Left lung (tissue), 10 donors: ENCODE results near the gene ERV3-1. TPM values are rescaled to one million over a fixed set of nuclear protein-coding genes. Genes with fewer than 3 reads are reported as not detected.

ENCODE experiments used
- ATAC-seq: fragments of 200-7000 bp; cut with Tn5 transposase; one replicate; pipeline ENCODE4 v1.9.1; 2020; ENCODE audit warnings: moderate library complexity
- DNase-seq, 4 donors: peaks; one replicate each; pipeline ENCODE4 v3.0.0-alpha.2; 2013 to 2020
- H3K27ac ChIP-seq, 2 donors: fragments of 200-600 bp; sonication (generic) in 1 of 2; one replicate each; pipeline versions ENCODE4 v1.5.0 to v1.8.0; 2020 to 2021
- H3K27me3 ChIP-seq, 2 donors: fragments of 200-600 bp; sonication (generic) in 1 of 2; one replicate each; pipeline versions ENCODE4 v1.5.0 to v1.8.0; 2020 to 2021
- H3K36me3 ChIP-seq, 2 donors: fragments of 200-600 bp; sonication (generic) in 1 of 2; one replicate each; pipeline versions ENCODE4 v1.5.0 to v1.8.0; 2020 to 2021
- H3K4me1 ChIP-seq, 2 donors: fragments of 200-600 bp; one replicate each; pipeline ENCODE4 v1.8.0; 2021
- H3K4me3 ChIP-seq, 2 donors: fragments of 200-600 bp; sonication (generic) in 1 of 2; one replicate each; pipeline versions ENCODE4 v1.5.0 to v1.8.0; 2020 to 2021; ENCODE audit warnings: mild to moderate bottlenecking in 1 of 2
- H3K9me3 ChIP-seq, 2 donors: fragments of 200-600 bp; sonication (generic) in 1 of 2; one replicate each; pipeline versions ENCODE4 v1.5.0 to v1.8.0; 2020 to 2021
- CTCF ChIP-seq, 2 donors: fragments of 200-600 bp; sonication (generic) in 1 of 2; IDR thresholded peaks; one replicate each; pipeline versions ENCODE4 v1.5.0 to v1.8.0; 2021; ENCODE audit warnings: antibody characterized with exemption in 2 of 2
- intact Hi-C, 2 donors: fragments of 100-400 bp; cut with DNase I; formaldehyde crosslinking; loops; one replicate each; pipeline versions ENCODE4 v1.11.2 to v1.14.2; 2022
- polyA plus RNA-seq, 6 donors: library from polyadenylated mRNA; unstranded; fragments of 120-200 nt; gene quantifications; one replicate each; pipeline ENCODE4 v1.2.1, GENCODE V29; 2013; ENCODE audit not compliant: insufficient read length in 6 of 6
- total RNA-seq, 2 donors: library from RNA; stranded (reverse); fragmentation: NEBNext Ultra II Directional; extraction: Animal tissue kit (Norgen Biotek cat#: 25700); gene quantifications; one replicate each; pipeline ENCODE4 v1.2.1, GENCODE V29; 2021
- donor health status: DM: no; HTN: yes; CAD: no.
- donor health status: DM: no; HTN: no; CAD: no.

Gene ERV3-1
- total and polyA plus RNA-seq, 8 donors: 17.0 to 75.7 (median 60.6) TPM

- H3K27me3 ChIP-seq: no peaks in the 10 kb centered on the region
- peaks cover 0 to 7% of the 10 kb centered on the region in 2 donors for H3K36me3 ChIP-seq
- DNase-seq: no peak
- intact Hi-C loops: no loop called here
- ATAC-seq: no peak
- H3K4me1 ChIP-seq: peaks cover 8 to 62% of the 10 kb centered on the region in 2 donors
- H3K9me3 ChIP-seq: peaks cover 0 to 22% of the 10 kb centered on the region in 2 donors
- H3K4me3 ChIP-seq: peak overlapping the region in 1 of 2 donors; percentile 70
- TF ChIP-seq CTCF (IDR thresholded peaks at IDR 0.05): no peak
- no peak overlapping the region for H3K27ac ChIP-seq
These were observed 1.9 kb downstream of the ERV3-1 start for GRCh38 chr7:65004575-65004974.

- Histone ChIP-seq H3K4me1 (peaks cover 8 to 74% of the 10 kb centered on the region in 2 donors), H3K4me3 (no peak overlapping the region), H3K27me3 (no peaks in the 10 kb centered on the region), H3K9me3 (peaks cover 0 to 24% of the 10 kb centered on the region in 2 donors), H3K36me3 (peaks cover 0 to 14% of the 10 kb centered on the region in 2 donors), H3K27ac (no peak overlapping the region)
- no peak for TF ChIP-seq CTCF (IDR thresholded peaks at IDR 0.05)
- intact Hi-C loops: no loop called here
- ATAC-seq (no peak), DNase-seq (no peak)
These were observed 3.4 kb downstream of the ERV3-1 start for GRCh38 chr7:65002972-65003585.

DNA sequence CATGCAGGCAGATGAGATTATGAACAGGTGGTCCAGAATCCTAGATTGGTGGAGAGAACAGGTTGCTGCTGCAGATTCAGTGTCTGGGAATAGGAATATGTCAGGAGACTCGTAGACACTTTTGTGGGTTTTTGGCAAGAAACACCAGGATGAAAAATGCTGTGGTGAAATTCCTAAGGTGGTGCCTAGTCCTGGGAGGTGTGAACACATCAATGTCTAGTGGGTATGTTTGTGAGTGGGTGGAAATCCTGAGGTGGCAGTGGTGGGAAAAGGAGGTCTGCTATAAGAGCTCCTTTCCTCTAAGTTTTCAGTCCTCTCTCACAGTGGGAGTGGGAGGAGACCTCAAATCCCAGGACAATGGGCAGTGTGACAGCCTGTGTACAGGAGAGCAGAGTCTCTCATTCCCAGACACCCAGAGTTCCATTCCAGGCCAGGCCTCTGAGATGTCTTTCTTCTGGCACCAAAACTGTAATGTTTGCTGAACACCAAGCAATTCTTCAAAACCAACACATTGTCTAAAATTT lies 5.1 kb downstream of the ERV3-1 start:
- Histone ChIP-seq H3K4me1 (peaks cover 8 to 77% of the 10 kb centered on the region in 2 donors), H3K27ac (peak overlapping the region in 1 of 2 donors; percentile 89), H3K9me3 (peaks cover 0 to 40% of the 10 kb centered on the region in 2 donors), H3K4me3 (no peak overlapping the region), H3K27me3 (no peaks in the 10 kb centered on the region), H3K36me3 (peaks cover 0 to 14% of the 10 kb centered on the region in 2 donors)
- DNase-seq (no peak), ATAC-seq (no peak)
- TF ChIP-seq CTCF (IDR thresholded peaks at IDR 0.05): no peak
- intact Hi-C loops: no loop called here

- Histone ChIP-seq H3K27me3 (no peaks in the 10 kb centered on the region), H3K27ac (peak overlapping the region; percentile 46 to 89), H3K4me3 (no peak overlapping the region), H3K36me3 (peaks cover 0 to 14% of the 10 kb centered on the region in 2 donors), H3K9me3 (peaks cover 3 to 59% of the 10 kb centered on the region in 2 donors), H3K4me1 (peaks cover 0 to 61% of the 10 kb centered on the region in 2 donors)
- peak; percentile 45 for ATAC-seq
- TF ChIP-seq CTCF (IDR thresholded peaks at IDR 0.05): no peak
- intact Hi-C loops: no loop called here
- DNase-seq: peak in 1 of 4 donors; percentile 76
These were observed 7.1 kb downstream of the ERV3-1 start for GRCh38 chr7:64999165-65000004.

GRCh38 chr7:64998865-64999164 lies 7.7 kb downstream of the ERV3-1 start:
- peak overlapping the region; percentile 46 to 89 for H3K27ac ChIP-seq
- ATAC-seq (no peak), DNase-seq (no peak)
- H3K27me3 ChIP-seq: no peaks in the 10 kb centered on the region
- H3K36me3 ChIP-seq: peaks cover 0 to 14% of the 10 kb centered on the region in 2 donors
- H3K4me1 ChIP-seq: peaks cover 0 to 56% of the 10 kb centered on the region in 2 donors
- H3K9me3 ChIP-seq: peaks cover 3 to 64% of the 10 kb centered on the region in 2 donors
- intact Hi-C loops: no loop called here
- no peak for TF ChIP-seq CTCF (IDR thresholded peaks at IDR 0.05)
- no peak overlapping the region for H3K4me3 ChIP-seq
